DMS114 treated with DMSO at 0.1 percent for 48 hours (cell line): ENCODE measurements around the gene CMTM7.

Source experiments
- DNase-seq: peaks from one replicate; lab custom pipeline; 2025; ENCODE audit not compliant: unreplicated experiment; lab: John Stamatoyannopoulos, UW

Gene CMTM7

GRCh38 chr3:32413845-32414521, 22.3 kb downstream of the CMTM7 start:
- DNase-seq: no peak

DNA sequence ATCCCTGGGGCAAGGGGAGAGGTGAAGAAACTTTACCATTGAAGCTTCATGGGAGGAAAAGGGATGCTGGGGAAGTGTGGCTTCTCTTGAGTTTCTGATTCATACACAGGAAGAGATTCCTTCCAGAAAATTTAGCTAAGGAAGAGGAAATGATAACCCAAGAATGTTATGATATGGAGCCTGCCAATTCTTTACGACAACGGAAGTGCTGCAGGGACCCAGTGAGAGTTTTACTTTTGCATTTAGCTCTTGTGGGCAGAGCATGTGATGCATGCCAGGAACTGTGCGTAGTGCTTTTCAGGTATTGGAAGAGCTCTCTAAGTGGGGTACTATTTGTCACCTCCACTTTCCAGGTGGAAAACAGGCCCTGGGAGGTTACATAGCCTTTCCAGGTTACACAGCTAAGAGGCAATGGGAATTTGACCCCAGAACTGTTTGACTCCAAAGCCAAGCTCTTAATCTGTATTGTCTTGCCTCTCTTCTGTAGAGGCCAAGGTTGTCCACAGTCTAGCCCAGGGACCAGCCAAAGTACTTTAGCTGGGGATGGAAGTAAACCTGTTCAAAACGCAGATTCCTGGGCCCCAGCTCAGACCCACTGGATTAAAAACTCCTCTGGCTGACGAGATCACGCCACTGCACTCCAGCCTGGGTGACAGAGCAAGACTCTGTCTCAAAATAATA, 23.0 kb downstream of the CMTM7 start:
- no peak for DNase-seq

GRCh38 chr3:32419742-32420125, 28.1 kb downstream of the CMTM7 start:
- no peak for DNase-seq

DNA sequence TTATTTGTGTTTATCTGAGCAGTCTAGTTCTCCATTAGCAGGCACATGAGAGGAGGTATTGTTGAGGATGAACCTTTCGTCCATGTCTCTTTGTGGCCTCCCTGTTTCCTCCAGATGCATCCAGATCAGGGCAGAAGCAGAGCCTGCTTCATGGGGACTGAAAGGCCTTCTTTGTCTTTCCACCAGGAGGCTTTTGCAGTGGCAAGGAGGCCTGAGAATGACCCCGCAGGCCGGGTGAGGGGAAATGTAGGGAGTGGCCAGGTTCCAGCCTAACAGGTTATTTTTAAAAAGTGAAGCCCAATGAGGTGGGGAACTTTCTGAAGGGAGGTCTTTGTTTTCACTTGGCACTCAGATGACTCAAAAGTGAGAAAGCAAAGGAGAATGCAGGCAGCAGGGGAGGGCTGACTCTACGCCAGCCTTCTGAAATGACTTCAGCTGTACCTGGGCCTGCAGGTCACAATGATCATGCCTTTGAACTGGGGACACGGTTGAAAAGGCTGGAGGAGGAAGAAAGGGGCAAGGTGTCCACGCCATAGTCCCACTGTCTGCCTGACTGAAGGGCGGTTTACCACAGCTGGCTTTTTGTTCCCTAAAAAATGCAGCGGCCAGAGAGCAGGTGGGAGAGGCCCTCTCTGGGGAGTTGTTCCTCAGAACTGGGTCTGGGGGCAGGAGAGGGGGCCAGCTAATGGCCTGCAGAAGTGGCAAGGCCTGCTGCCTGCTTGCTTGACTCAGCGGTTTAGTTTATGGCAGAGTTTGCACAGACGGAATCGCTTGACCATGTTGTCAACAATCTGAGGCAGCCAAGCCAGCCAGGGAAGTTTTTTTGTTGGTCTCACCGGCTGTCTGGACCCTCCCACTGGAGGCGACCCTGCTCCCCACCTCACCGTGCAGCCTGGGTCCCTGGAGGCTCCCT, 28.7 kb downstream of the CMTM7 start:
- no peak for DNase-seq

DNA sequence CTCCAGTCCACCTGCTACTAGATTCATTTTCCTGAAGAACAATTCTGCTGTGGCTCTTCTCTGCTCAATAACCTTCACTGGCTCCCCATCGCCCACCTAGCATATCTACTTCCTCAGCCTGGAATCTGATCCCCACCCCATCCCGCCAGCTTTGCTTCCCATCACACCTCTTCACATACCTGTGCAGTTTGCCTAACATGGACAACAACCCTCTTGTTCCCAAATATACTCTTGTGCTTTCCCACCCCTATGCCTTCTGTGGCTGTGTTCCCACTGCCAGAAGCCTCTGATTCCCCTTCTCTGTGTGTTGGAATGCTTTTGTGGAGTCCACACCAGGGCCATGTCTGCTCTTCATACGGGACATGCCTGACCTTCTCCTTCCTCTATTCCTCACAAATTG, 29.5 kb downstream of the CMTM7 start:
- no peak for DNase-seq

- DNase-seq: no peak
These were observed 30.6 kb downstream of the CMTM7 start for GRCh38 chr3:32421991-32422859.

DNA sequence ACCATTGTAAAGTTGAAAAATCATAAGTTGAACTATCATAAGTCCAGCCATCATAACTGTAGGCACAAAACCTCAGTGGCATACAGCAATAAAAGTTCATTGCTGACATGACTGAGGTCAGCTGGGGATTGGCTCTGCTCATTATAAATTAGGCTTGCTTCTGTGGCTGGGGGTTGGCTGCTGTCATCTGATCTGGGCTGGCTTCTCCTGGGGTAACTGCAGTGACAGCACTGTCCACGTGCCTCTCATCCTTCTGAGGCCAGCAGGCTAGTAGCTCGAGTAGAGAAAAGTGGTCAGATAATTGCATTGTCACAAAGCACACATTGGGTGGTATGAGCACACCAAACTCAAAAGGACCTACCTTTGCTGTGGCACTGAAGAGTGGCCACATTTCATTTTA, 31.3 kb downstream of the CMTM7 start:
- DNase-seq: no peak

- no peak for DNase-seq
These were observed 31.9 kb downstream of the CMTM7 start for GRCh38 chr3:32423534-32423933.

DNA sequence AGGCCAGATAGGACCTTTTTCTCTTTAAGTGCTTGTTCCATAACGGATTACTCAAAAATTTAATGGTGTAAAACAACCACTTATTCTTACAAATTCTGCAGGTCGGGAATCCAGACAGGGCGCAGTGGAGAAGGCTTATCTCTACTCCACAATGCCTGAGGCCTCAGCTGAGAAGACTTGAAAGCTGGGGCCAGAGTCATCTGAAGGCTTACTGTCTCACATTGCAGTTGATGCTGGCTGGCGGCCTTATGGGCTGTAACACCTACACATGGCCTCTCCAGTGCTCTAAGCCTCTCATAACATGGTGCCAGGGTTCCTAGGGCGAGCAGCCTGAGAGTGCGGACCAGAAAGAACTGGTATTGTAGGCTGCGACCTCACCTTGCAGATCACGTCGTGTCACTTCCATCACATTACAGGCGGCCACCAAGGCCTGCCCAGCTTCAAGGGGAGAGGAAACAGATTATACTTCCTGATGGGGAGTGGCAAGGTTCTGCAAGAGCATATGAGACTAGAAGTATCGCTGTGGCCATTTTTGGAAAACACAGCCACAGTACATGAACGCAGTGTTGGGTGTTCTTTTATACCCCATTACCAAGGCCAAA, 32.4 kb downstream of the CMTM7 start:
- no peak for DNase-seq

- DNase-seq: no peak
These were observed 33.1 kb downstream of the CMTM7 start for GRCh38 chr3:32424581-32425250.

DNA sequence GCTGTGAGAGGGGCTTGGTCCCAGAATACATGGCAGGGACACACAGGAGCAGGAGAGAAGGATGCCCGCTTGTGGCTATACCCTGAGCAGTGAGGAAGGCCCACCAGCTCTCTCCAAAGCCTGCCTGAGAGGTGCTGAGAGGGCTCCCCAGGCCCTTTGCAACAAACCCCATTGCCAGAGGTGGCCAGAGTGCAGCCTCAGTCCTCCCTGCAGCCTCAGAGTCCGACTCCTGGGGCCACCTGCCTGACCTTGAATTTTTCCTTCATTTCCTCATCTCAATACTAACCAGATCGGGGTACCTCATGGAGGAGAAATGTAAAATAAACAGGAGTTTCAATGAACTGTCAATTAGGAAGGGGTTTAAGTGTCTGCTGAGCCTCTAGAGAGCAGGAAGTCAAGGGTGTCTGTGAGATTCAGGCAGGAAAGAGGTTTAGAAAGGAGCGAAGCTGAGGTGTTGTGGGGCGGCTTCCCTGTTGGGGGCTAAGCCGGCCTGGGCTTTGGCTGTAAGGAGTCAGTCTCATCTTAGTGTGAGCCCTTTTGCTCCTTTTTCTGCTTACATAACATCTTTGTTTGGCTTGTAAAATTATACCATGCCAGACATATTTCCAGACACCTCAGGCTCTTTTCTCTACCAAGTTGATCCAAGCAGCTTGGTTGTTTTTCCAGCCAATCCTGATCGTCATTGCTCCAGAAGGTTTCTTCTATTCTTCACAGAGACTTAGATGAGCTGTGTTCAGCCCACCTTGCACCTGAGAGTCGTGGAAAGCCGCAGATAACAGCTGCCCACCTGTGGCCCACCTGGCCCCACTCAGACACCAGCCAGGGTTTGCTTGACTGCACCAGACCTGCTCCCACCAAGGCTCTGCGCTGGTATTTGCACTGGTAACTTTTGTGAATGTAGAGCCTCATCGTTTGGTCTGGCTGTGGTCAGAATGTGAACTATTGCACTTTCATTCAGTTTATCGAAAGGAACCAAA, 36.7 kb downstream of the CMTM7 start:
- DNase-seq: no peak

GRCh38 chr3:32430900-32431299, 39.2 kb downstream of the CMTM7 start:
- no peak for DNase-seq

DNA sequence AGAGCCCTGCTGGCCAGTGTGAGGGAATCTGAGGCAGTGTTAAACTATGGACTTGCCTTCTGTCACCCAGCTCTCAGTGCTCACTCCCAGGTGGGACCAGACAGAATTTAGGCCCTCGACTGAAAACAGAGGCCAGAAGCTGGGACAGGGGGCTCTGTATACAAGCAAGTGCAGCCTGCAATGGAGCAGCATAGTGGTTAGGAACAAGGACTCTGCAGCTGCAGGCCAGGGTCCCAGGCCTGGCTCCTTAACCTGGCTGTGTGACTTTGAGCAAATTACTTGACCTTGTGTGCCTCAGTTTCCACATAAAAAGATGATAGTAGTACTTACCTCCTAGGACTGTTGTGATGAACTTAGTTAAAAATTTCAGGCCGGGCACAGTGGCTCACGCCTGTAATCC, 39.8 kb downstream of the CMTM7 start:
- no peak for DNase-seq

GRCh38 chr3:32432045-32432710, 40.5 kb downstream of the CMTM7 start:
- DNase-seq: no peak

GRCh38 chr3:32432711-32433530, 41.3 kb downstream of the CMTM7 start:
- DNase-seq: no peak

- no peak for DNase-seq
These were observed 42.6 kb downstream of the CMTM7 start for GRCh38 chr3:32434206-32434605.
